PC-3 (cell line): Measurements from ENCODE around the gene ADGRF4.

Source experiments
- CTCF ChIP-seq: fragments of 300-600 bp; sonication (generic); conservative IDR thresholded peaks from 2 replicates; pipeline ENCODE4 v1.5.1; 2017; ENCODE audit warnings: antibody characterized with exemption, low read depth, mild to moderate bottlenecking, low read length
- EZH2 ChIP-seq: fragments of 300-600 bp; sonication (generic); IDR thresholded peaks from one replicate; pipeline ENCODE4 v1.6.1; 2017; ENCODE audit warnings: antibody characterized with exemption, mild to moderate bottlenecking, low read length; ENCODE audit not compliant: unreplicated experiment
- EZH2phosphoT487 ChIP-seq: fragments of 300-600 bp; sonication (generic); IDR thresholded peaks from 2 replicates; pipeline ENCODE4 v1.6.1; 2018; ENCODE audit warnings: mild to moderate bottlenecking, antibody characterized with exemption, low read length, borderline replicate concordance

GRCh38 chr6:47727391-47727790 lies 29.0 kb downstream of the ADGRF4 start:
- TF ChIP-seq EZH2phosphoT487, result no peak
- TF ChIP-seq CTCF, result no peak
- no peak for TF ChIP-seq EZH2
